ENCODE data around the gene NEU1.
"Not testable (repeated sequence)": the region's sequence is repeated elsewhere in the genome, so short reads cannot be mapped to it uniquely, and the experiment has no call there.

NEU1 gene

DNA sequence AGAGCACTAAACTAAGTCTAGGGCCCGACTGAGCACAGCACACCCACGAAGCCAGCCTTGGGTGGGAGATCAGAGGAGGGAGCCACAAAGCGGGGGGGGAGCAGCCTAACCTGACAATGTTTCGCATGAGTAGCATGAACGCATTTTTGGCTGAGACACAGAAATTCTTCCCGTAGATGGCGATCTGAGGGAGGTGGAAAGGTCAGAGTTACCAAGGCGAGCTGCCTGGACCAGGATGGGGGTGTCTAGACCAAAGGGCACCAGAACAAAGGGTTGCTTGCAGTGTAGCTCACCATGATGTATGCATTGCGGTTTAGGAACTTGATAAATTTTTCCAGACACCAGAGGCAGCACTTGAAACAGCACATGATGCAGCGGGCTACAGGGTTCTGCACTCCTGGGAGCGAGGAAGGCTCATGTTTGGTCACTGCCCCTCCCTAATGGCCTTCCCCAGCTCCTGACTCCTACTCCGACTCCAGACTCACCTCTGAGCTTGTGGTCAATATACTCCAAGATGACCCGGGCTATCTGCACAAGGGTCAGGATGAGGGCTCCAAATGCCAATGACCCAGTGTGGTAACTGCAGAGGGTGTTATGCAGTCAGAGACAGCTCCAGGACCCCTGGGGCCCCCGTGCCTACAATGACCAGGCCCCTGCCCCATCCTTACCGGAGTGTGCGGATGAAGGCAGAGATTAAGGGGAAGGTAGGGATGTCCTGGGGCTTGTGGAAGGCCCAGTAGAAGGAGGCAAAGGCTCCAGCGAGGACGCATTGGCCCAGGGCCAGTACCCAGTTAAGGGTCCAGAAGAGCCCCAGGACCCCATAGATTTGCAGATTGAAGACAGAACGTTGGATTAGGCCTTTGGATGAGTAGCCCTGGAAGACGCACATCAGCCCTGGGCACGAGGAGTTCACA lies 2.8 kb upstream of the NEU1 start:
- Histone ChIP-seq H3K4me2 (ENCODE audit: low read depth, low read length, poor library complexity, severe bottlenecking) (peak overlapping the region; percentile 92), H4K20me1 (ENCODE audit: insufficient read depth, low read length, poor library complexity, severe bottlenecking) (no peaks in the 10 kb centered on the region), H3K4me3 (ENCODE audit: low read length, poor library complexity, severe bottlenecking) (no peak overlapping the region), H2AFZ (ENCODE audit: low read length) (no peak overlapping the region), H3K36me3 (ENCODE audit: insufficient read depth, low read length) (no peaks in the 10 kb centered on the region), H3K27me3 (ENCODE audit: insufficient read depth, low read length, poor library complexity, severe bottlenecking) (no peaks in the 10 kb centered on the region), H3K9me3 (ENCODE audit: insufficient read depth, low read depth, low read length) (no peaks in the 10 kb centered on the region), H3K9me2 (replicated peaks; ENCODE audit: low read depth, low read length) (no peaks in the 10 kb centered on the region), H3K9ac (ENCODE audit: low read depth, low read length, poor library complexity, severe bottlenecking) (peak overlapping the region; percentile 89), H3K79me2 (ENCODE audit: insufficient read depth, low read length) (peaks cover 15% of the 10 kb centered on the region), H3F3A (ENCODE audit: low read depth) (no peaks in the 10 kb centered on the region), H3K4me1 (ENCODE audit: insufficient read depth, low read length, poor library complexity, severe bottlenecking) (peaks cover 21% of the 10 kb centered on the region)
- TF ChIP-seq CTCF (conservative IDR thresholded peaks at IDR 0.05; ENCODE audit: low read length) = no peak
- no peak for TF ChIP-seq EZH2phosphoT487 (IDR thresholded peaks at IDR 0.05; ENCODE audit: borderline replicate concordance)

GRCh38 chr6:31864818-31865204 lies 2.2 kb upstream of the NEU1 start:
- H3K9me2 ChIP-seq (replicated peaks; ENCODE audit: low read depth, low read length) = no peaks in the 10 kb centered on the region
- no peaks in the 10 kb centered on the region for H4K20me1 ChIP-seq (ENCODE audit: insufficient read depth, low read length, poor library complexity, severe bottlenecking)
- H3K9me3 ChIP-seq (ENCODE audit: insufficient read depth, low read depth, low read length) = no peaks in the 10 kb centered on the region
- H3F3A ChIP-seq (ENCODE audit: low read depth) = no peaks in the 10 kb centered on the region
- peak overlapping the region; percentile 89 for H3K9ac ChIP-seq (ENCODE audit: low read depth, low read length, poor library complexity, severe bottlenecking)
- H3K4me2 ChIP-seq (ENCODE audit: low read depth, low read length, poor library complexity, severe bottlenecking) = peak overlapping the region; percentile 92
- H3K79me2 ChIP-seq (ENCODE audit: insufficient read depth, low read length) = peaks cover 15% of the 10 kb centered on the region
- H3K4me1 ChIP-seq (ENCODE audit: insufficient read depth, low read length, poor library complexity, severe bottlenecking) = peaks cover 21% of the 10 kb centered on the region
- H3K27me3 ChIP-seq (ENCODE audit: insufficient read depth, low read length, poor library complexity, severe bottlenecking) = no peaks in the 10 kb centered on the region
- no peak overlapping the region for H2AFZ ChIP-seq (ENCODE audit: low read length)
- no peak for TF ChIP-seq CTCF (conservative IDR thresholded peaks at IDR 0.05; ENCODE audit: low read length)
- no peak for TF ChIP-seq EZH2phosphoT487 (IDR thresholded peaks at IDR 0.05; ENCODE audit: borderline replicate concordance)
- no peaks in the 10 kb centered on the region for H3K36me3 ChIP-seq (ENCODE audit: insufficient read depth, low read length)
- peak overlapping the region; percentile 96 for H3K4me3 ChIP-seq (ENCODE audit: low read length, poor library complexity, severe bottlenecking)

GRCh38 chr6:31864123-31864562 lies 1.5 kb upstream of the NEU1 start:
- Histone ChIP-seq H2AFZ (ENCODE audit: low read length) (peak overlapping the region; percentile 84; the same call in 1 of the 2 replicates), H3K79me2 (ENCODE audit: insufficient read depth, low read length) (peaks cover 15% of the 10 kb centered on the region), H3K4me1 (ENCODE audit: insufficient read depth, low read length, poor library complexity, severe bottlenecking) (peaks cover 21% of the 10 kb centered on the region), H3K4me2 (ENCODE audit: low read depth, low read length, poor library complexity, severe bottlenecking) (peak overlapping the region; percentile 92), H3K9ac (ENCODE audit: low read depth, low read length, poor library complexity, severe bottlenecking) (peak overlapping the region; percentile 89), H3K4me3 (ENCODE audit: low read length, poor library complexity, severe bottlenecking) (peak overlapping the region; percentile 96)
- not testable (repeated sequence) for H3K9me2 ChIP-seq (replicated peaks; ENCODE audit: low read depth, low read length); H4K20me1 ChIP-seq (ENCODE audit: insufficient read depth, low read length, poor library complexity, severe bottlenecking); H3K9me3 ChIP-seq (ENCODE audit: insufficient read depth, low read depth, low read length); H3K27me3 ChIP-seq (ENCODE audit: insufficient read depth, low read length, poor library complexity, severe bottlenecking); H3K36me3 ChIP-seq (ENCODE audit: insufficient read depth, low read length); H3F3A ChIP-seq (ENCODE audit: low read depth)

Data from Loucy (cell line).